IMR-90 (cell line): ENCODE measurements around the gene KLHL6. TPM values are rescaled to one million over a fixed set of nuclear protein-coding genes. Genes with fewer than 3 reads are reported as not detected.

Experiments
- ATAC-seq: fragments of 200-7000 bp; cut with Tn5 transposase; 2 replicates; pipeline ENCODE4 v1.9.1; 2020; ENCODE audit warnings: low read depth, mild to moderate bottlenecking, moderate library complexity
- BruUV-seq: library from RNA; stranded (reverse); fragments of 400-500 nt; replicated peaks from 2 replicates; lab custom pipeline; 2021; lab: Mats Ljungman, UMichigan
- CTCF ChIA-PET: fragments of 300-600 bp; formaldehyde crosslinking; extraction: SDS; loops from one replicate; lab custom pipeline; 2021; ENCODE audit warnings: antibody characterized with exemption; lab: Yijun Ruan, JAX
- POLR2A ChIA-PET: fragments of 300-600 bp; sonication (Branson Sonifier 250); formaldehyde crosslinking; loops from one replicate; lab custom pipeline; 2022; ENCODE audit warnings: antibody characterized with exemption; ENCODE audit not compliant: unreplicated experiment; lab: Charles Lee
- DNase-seq: peaks from one replicate; pipeline ENCODE4 v3.0.0; 2013
- H2AFZ ChIP-seq: replicated peaks from 2 replicates; pipeline ENCODE3; 2013; ENCODE audit warnings: low read length, mild to moderate bottlenecking; ENCODE audit not compliant: poor library complexity
- H2AK5ac ChIP-seq: 2 replicates; pipeline ENCODE4 v1.6.1; 2013; ENCODE audit warnings: low read depth, low read length, inconsistent platforms
- H2AK9ac ChIP-seq: replicated peaks from 2 replicates; pipeline ENCODE3; 2013; ENCODE audit warnings: mild to moderate bottlenecking, low read depth, low read length, moderate library complexity; ENCODE audit not compliant: poor library complexity
- H2BK120ac ChIP-seq: 2 replicates; pipeline ENCODE4 v1.6.1; 2013; ENCODE audit warnings: low read depth, low read length, inconsistent platforms
- H2BK15ac ChIP-seq: 3 replicates; pipeline ENCODE4 v1.6.1; 2013; ENCODE audit warnings: low read depth, low read length, inconsistent platforms
- H2BK20ac ChIP-seq: 2 replicates; pipeline ENCODE4 v1.6.1; 2013; ENCODE audit warnings: low read depth, mild to moderate bottlenecking, inconsistent platforms, low read length, moderate library complexity
- H2BK5ac ChIP-seq: 2 replicates; pipeline ENCODE4 v1.6.1; 2013; ENCODE audit warnings: mild to moderate bottlenecking, low read depth, low read length, inconsistent platforms; ENCODE audit not compliant: poor library complexity, severe bottlenecking
- H3K14ac ChIP-seq: replicated peaks from 2 replicates; pipeline ENCODE4 v1.6.1; 2013; ENCODE audit warnings: low read depth, low read length, inconsistent platforms
- H3K18ac ChIP-seq: 2 replicates; pipeline ENCODE4 v1.6.1; 2013; ENCODE audit warnings: low read depth, low read length, control low read depth
- H3K23ac ChIP-seq: 2 replicates; pipeline ENCODE4 v1.6.1; 2013; ENCODE audit warnings: low read depth, low read length, inconsistent platforms
- H3K27ac ChIP-seq: 2 replicates; pipeline ENCODE4 v1.5.1; 2013; ENCODE audit warnings: mild to moderate bottlenecking, control low read depth, low read length; ENCODE audit not compliant: insufficient read depth
- H3K27me3 ChIP-seq: 2 replicates; pipeline ENCODE4 v1.6.1; 2013; ENCODE audit warnings: low read length; ENCODE audit not compliant: control insufficient read depth, insufficient read depth
- H3K36me3 ChIP-seq: 2 replicates; pipeline ENCODE4 v1.6.1; 2013; ENCODE audit warnings: low read length, mixed read lengths; ENCODE audit not compliant: control insufficient read depth, insufficient read depth
- H3K4ac ChIP-seq: 2 replicates; pipeline ENCODE4 v1.6.1; 2013; ENCODE audit warnings: low read depth, low read length, inconsistent platforms
- H3K4me1 ChIP-seq: 2 replicates; pipeline ENCODE4 v1.6.1; 2013; ENCODE audit warnings: low read length, mixed read lengths; ENCODE audit not compliant: control insufficient read depth, insufficient read depth
- H3K4me2 ChIP-seq: 2 replicates; pipeline ENCODE4 v1.6.1; 2013; ENCODE audit warnings: low read depth, mild to moderate bottlenecking, control low read depth, low read length, moderate library complexity
- H3K4me3 ChIP-seq: 2 replicates; pipeline ENCODE4 v1.5.1; 2013; ENCODE audit warnings: low read depth, mild to moderate bottlenecking, control low read depth, low read length, moderate library complexity; ENCODE audit not compliant: insufficient read depth
- H3K56ac ChIP-seq: 2 replicates; pipeline ENCODE4 v1.6.1; 2013; ENCODE audit warnings: low read length, inconsistent platforms; ENCODE audit not compliant: insufficient read depth; ENCODE audit errors: extremely low read depth
- H3K79me1 ChIP-seq, 2 experiments: 2 replicates each; pipeline ENCODE4 v1.6.1; 2013; ENCODE audit warnings: low read length in 2 of 2, inconsistent platforms in 1 of 2, low read depth in 1 of 2
- H3K9ac ChIP-seq: 2 replicates; pipeline ENCODE4 v1.6.1; 2013; ENCODE audit warnings: low read depth, low read length, control low read depth
- H3K9me1 ChIP-seq: 2 replicates; pipeline ENCODE4 v1.6.1; 2013; ENCODE audit warnings: low read length, inconsistent platforms; ENCODE audit not compliant: insufficient read depth
- H3K9me3 ChIP-seq: 2 replicates; pipeline ENCODE4 v1.6.1; 2013; ENCODE audit warnings: low read length; ENCODE audit not compliant: control insufficient read depth, insufficient read depth
- H4K20me1 ChIP-seq: 2 replicates; pipeline ENCODE4 v1.6.1; 2013; ENCODE audit warnings: low read length, inconsistent platforms; ENCODE audit not compliant: insufficient read depth
- H4K5ac ChIP-seq: 2 replicates; pipeline ENCODE4 v1.6.1; 2013; ENCODE audit warnings: mild to moderate bottlenecking, low read depth, low read length, control low read depth
- H4K8ac ChIP-seq, 2 experiments: 2 replicates each; pipeline ENCODE4 v1.6.1; 2013; ENCODE audit warnings: low read depth in 2 of 2, low read length in 2 of 2, control low read depth in 1 of 2, inconsistent platforms in 1 of 2
- H4K91ac ChIP-seq: 2 replicates; pipeline ENCODE4 v1.6.1; 2013; ENCODE audit warnings: low read depth, low read length, inconsistent platforms; ENCODE audit not compliant: insufficient read depth
- CEBPB ChIP-seq: IDR thresholded peaks from 2 replicates; pipeline ENCODE4 v1.6.1; 2012; ENCODE audit warnings: low read depth, low read length, improper control_type of control experiment
- MAZ ChIP-seq: IDR thresholded peaks from 2 replicates; pipeline ENCODE4 v1.6.1; 2012; ENCODE audit warnings: low read depth, mild to moderate bottlenecking, low read length, improper control_type of control experiment, moderate library complexity, borderline replicate concordance
- SMC3 ChIP-seq: fragments of 150-350 bp; IDR thresholded peaks from 2 replicates; pipeline ENCODE4 v1.6.1; 2016; ENCODE audit warnings: low read depth, mild to moderate bottlenecking, antibody characterized with exemption, low read length, moderate library complexity
- WGBS, 2 experiments: methylation state at CpG; one replicate each; pipeline versions ENCODE4 v1.1.5 to v1.1.7; 2013; ENCODE audit warnings: missing lambda C conversion rate in 2 of 2; ENCODE audit not compliant: insufficient read length in 1 of 2; ENCODE audit errors: extremely low coverage in 2 of 2; 5-methylcytosine and 5-hydroxymethylcytosine counted together
- dilution Hi-C: fragments of 300-500 bp; cut with HindIII; formaldehyde crosslinking; loops from one replicate; pipeline ENCODE4 v1.14.3; 2018; ENCODE audit warnings: low sequenced_read_pairs; ENCODE audit not compliant: unreplicated experiment
- in situ Hi-C: fragments of 300-500 bp; cut with MboI; formaldehyde crosslinking; loops from 3 replicates; pipeline ENCODE4 v1.14.3; 2019; ENCODE audit warnings: low sequenced_read_pairs, inconsistent platforms, mixed read lengths
- intact Hi-C: fragments of 100-400 bp; cut with micrococcal nuclease; formaldehyde crosslinking; loops from 2 replicates; pipeline ENCODE4 v1.10.0; 2022
- polyA plus RNA-seq, 3 experiments: library from polyadenylated mRNA; depleted of rRNA; stranded (reverse); fragments of >200 nt; gene quantifications; 2 replicates each; pipeline ENCODE4 v1.2.3, GENCODE V29; 2012; ENCODE audit warnings: low replicate concordance in 1 of 3
- total RNA-seq: library from RNA; depleted of rRNA; stranded (reverse); fragments of >200 nt; gene quantifications from 2 replicates; pipeline ENCODE4 v1.2.3, GENCODE V29; 2012
- TF ChIP-seq, protein P1 (sequence below): conservative IDR thresholded peaks from 2 replicates; pipeline ENCODE4 v1.5.1; 2012; ENCODE audit warnings: mild to moderate bottlenecking, low read depth, low read length, improper control_type of control experiment

KLHL6 gene
- total and polyA plus RNA-seq, 2 of the 4 experiments (the other 2 are of a cell fraction) = not detected

DNA sequence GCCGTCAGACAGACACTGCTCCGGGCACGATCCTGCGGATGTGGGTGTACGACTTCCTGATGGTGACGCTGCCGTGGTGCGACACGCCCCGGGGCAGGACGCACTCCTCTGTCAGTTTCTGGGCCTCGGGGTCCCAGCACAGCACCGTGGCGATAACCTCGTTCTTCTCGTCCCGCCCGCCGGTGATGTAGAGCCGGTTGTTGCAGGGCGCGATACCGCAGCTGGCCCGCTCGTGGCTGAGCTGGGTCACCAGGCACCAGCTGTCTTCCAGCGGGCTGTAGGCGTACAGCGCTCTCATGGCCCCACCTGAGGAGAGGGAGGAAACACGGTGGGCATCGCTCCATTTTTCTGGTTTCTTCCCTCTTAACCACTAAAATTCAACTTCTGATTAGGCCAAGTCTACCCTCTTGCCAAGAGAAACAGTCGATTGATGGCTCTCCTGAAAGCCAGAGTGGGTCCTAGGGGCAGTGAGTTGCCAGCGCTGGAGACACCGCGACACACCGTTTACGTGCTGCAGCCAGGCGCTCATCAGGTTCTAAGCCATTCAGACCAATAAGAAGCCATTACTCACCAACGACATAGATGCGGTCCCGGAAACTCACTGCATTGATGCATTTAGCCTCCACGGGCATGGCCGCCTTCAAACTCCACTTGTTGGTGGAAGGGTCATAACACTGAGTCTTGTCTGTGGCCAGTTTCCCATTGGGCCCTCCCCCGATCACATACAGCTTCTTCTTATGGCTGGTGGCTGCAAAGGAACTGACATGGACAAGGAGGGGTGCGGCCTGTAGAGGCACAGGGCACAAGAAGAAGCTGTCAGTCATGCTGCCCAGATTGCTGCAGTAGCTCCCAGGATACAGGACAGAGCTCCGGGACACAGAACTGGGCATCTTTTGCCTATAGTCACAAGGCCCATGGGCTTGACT, 63.3 kb downstream of the KLHL6 start:
- Histone ChIP-seq H2AK9ac (no peak overlapping the region), H3K18ac (no peak overlapping the region), H3K4me1 (peaks cover 5% of the 10 kb centered on the region), H3K9me1 (no peaks in the 10 kb centered on the region), H2BK120ac (no peak overlapping the region), H3K14ac (no peak overlapping the region), H3K9me3 (no peaks in the 10 kb centered on the region), H4K5ac (no peak overlapping the region), H3K56ac (no peak overlapping the region), H2AK5ac (no peak overlapping the region), H3K27me3 (peaks cover 18% of the 10 kb centered on the region), H3K4ac (no peak overlapping the region), H2BK5ac (no peak overlapping the region), H3K23ac (no peak overlapping the region), H4K20me1 (no peaks in the 10 kb centered on the region), H3K9ac (no peak overlapping the region), H2AFZ (peak overlapping the region; percentile 37), H2BK20ac (no peak overlapping the region), H3K4me3 (no peak overlapping the region), H4K91ac (no peak overlapping the region), H4K8ac (no peak overlapping the region), H3K79me1 (no peaks in the 10 kb centered on the region), H3K4me2 (no peak overlapping the region), H2BK15ac (no peak overlapping the region), H3K36me3 (no peaks in the 10 kb centered on the region), H3K27ac (no peak overlapping the region)
- DNase-seq = no peak
- BruUV-seq = no TSS peak
- ATAC-seq = no peak
- dilution Hi-C loops = no loop called here
- CTCF ChIA-PET = no interaction called here
- TF ChIP-seq, protein P1, sequence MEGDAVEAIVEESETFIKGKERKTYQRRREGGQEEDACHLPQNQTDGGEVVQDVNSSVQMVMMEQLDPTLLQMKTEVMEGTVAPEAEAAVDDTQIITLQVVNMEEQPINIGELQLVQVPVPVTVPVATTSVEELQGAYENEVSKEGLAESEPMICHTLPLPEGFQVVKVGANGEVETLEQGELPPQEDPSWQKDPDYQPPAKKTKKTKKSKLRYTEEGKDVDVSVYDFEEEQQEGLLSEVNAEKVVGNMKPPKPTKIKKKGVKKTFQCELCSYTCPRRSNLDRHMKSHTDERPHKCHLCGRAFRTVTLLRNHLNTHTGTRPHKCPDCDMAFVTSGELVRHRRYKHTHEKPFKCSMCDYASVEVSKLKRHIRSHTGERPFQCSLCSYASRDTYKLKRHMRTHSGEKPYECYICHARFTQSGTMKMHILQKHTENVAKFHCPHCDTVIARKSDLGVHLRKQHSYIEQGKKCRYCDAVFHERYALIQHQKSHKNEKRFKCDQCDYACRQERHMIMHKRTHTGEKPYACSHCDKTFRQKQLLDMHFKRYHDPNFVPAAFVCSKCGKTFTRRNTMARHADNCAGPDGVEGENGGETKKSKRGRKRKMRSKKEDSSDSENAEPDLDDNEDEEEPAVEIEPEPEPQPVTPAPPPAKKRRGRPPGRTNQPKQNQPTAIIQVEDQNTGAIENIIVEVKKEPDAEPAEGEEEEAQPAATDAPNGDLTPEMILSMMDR = no peak
- TF ChIP-seq SMC3 (no peak), MAZ (no peak), CEBPB (no peak)
- POLR2A ChIA-PET = no interaction called here
- in situ Hi-C loops = no loop called here
- WGBS, 2 experiments = 84% methylated on average over 22 of the region's 45 CpGs; no CpG with 5 or more reads in 1 of the 2 experiments
- intact Hi-C loops = no loop called here
